IMR-90 (cell line): Measurements from ENCODE around the gene ATP5F1D.

Experiments
- CEBPB ChIP-seq: IDR thresholded peaks from 2 replicates; pipeline ENCODE4 v1.6.1; 2012; ENCODE audit warnings: low read depth, low read length, improper control_type of control experiment
- MAZ ChIP-seq: IDR thresholded peaks from 2 replicates; pipeline ENCODE4 v1.6.1; 2012; ENCODE audit warnings: low read depth, mild to moderate bottlenecking, low read length, improper control_type of control experiment, moderate library complexity, borderline replicate concordance
- POLR2A ChIP-seq: IDR thresholded peaks from 2 replicates; pipeline ENCODE4 v1.6.1; 2012; ENCODE audit warnings: mild to moderate bottlenecking, low read depth, low read length
- RAD21 ChIP-seq: IDR thresholded peaks from 2 replicates; pipeline ENCODE4 v1.6.1; 2012; ENCODE audit warnings: low read length, improper control_type of control experiment
- RCOR1 ChIP-seq: IDR thresholded peaks from 2 replicates; pipeline ENCODE4 v1.6.1; 2012; ENCODE audit warnings: mild to moderate bottlenecking, low read length, improper control_type of control experiment; ENCODE audit not compliant: insufficient replicate concordance
- RFX5 ChIP-seq: IDR thresholded peaks from 2 replicates; pipeline ENCODE4 v1.8.0; 2012; ENCODE audit warnings: low read depth, mild to moderate bottlenecking, low read length, moderate library complexity
- SMC3 ChIP-seq: fragments of 150-350 bp; IDR thresholded peaks from 2 replicates; pipeline ENCODE4 v1.6.1; 2016; ENCODE audit warnings: low read depth, mild to moderate bottlenecking, antibody characterized with exemption, low read length, moderate library complexity
- USF2 ChIP-seq: fragments of 150-350 bp; IDR thresholded peaks from 2 replicates; pipeline ENCODE4 v1.6.1; 2017; ENCODE audit warnings: mild to moderate bottlenecking, antibody characterized with exemption, low read length, low read depth
- TF ChIP-seq, protein P1 (sequence below): conservative IDR thresholded peaks from 2 replicates; pipeline ENCODE4 v1.5.1; 2012; ENCODE audit warnings: mild to moderate bottlenecking, low read depth, low read length, improper control_type of control experiment

DNA sequence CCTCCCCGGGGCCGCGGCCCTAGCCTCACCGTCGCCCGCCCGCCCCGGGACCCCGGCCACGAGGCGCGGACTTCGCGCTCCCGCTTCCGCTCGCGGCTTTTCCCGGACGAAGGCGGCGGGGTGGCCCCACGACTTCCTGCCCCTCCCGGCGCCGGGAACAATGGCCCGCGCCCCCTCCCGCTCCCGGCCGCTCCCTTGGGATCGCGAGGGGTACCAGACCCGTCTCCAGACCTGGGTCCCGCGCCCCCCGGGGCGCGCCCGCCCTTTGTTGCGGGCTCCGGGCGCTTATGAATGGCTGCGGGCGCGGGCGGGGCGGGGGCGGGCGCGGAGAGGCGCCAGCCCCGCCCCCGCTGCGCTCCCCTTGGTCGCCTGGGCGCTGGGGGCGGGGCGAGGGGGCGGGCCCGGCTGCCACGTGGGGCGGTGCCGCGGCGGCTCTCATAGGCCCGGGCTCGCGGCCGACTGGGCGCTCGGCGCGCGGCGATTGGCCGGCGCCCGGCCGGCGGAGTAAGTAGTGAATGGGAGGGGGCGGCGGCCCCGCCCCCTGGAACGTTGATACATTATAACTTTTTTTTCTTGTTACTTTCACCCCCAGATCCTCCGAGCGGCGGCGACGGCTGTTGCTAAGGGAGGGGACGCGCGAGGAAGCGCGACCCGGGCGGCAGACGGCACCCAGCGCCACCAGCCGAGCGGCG, 7.9 kb downstream of the ATP5F1D start:
- TF ChIP-seq, protein P1, sequence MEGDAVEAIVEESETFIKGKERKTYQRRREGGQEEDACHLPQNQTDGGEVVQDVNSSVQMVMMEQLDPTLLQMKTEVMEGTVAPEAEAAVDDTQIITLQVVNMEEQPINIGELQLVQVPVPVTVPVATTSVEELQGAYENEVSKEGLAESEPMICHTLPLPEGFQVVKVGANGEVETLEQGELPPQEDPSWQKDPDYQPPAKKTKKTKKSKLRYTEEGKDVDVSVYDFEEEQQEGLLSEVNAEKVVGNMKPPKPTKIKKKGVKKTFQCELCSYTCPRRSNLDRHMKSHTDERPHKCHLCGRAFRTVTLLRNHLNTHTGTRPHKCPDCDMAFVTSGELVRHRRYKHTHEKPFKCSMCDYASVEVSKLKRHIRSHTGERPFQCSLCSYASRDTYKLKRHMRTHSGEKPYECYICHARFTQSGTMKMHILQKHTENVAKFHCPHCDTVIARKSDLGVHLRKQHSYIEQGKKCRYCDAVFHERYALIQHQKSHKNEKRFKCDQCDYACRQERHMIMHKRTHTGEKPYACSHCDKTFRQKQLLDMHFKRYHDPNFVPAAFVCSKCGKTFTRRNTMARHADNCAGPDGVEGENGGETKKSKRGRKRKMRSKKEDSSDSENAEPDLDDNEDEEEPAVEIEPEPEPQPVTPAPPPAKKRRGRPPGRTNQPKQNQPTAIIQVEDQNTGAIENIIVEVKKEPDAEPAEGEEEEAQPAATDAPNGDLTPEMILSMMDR = no peak
- TF ChIP-seq CEBPB (no peak), RAD21 (no peak), POLR2A (peak; percentile 97), USF2 (peak; percentile 84), MAZ (peak; percentile 91), RFX5 (no peak), RCOR1 (no peak), SMC3 (0 out of 2 replicates have a peak, but pooled peaks have one; percentile 6)
